Breast epithelium (tissue), 4 donors: ENCODE results near the gene LIMS1. TPM values are rescaled to one million over a fixed set of nuclear protein-coding genes. Genes with fewer than 3 reads are reported as not detected.
A peak's percentile ranks its signal among the peaks of the same experiment; 100 is the strongest.
"Not testable (repeated sequence)": the region's sequence is repeated elsewhere in the genome, so short reads cannot be mapped to it uniquely, and the experiment has no call there.

Source experiments
- DNase-seq, 2 donors: peaks; one replicate each; pipeline ENCODE4 v3.0.0-alpha.2; 2019; ENCODE audit warnings: low spot score in 2 of 2
- H3K27ac ChIP-seq, 2 donors: fragments of 200-600 bp; sonication (generic) in 1 of 2; one replicate each; pipeline ENCODE4 v1.5.1; 2016 to 2019; ENCODE audit warnings: mild to moderate bottlenecking in 1 of 2
- H3K27me3 ChIP-seq, 2 donors: fragments of 200-600 bp; sonication (generic) in 1 of 2; one replicate each; pipeline versions ENCODE4 v1.5.1 to v1.6.0; 2017 to 2019; ENCODE audit warnings: control low read depth in 1 of 2, mild to moderate bottlenecking in 1 of 2
- H3K36me3 ChIP-seq: fragments of 200-600 bp; one replicate; pipeline ENCODE4 v1.5.1; 2019
- H3K4me1 ChIP-seq, 2 donors: fragments of 200-600 bp; sonication (generic); one replicate each; pipeline ENCODE4 v1.5.1; 2016 to 2019; ENCODE audit warnings: control low read depth in 1 of 2
- H3K4me3 ChIP-seq, 3 donors: fragments of 200-600 bp; sonication (generic); 1 replicate in 2 of 3; 2 replicates in 1 of 3; pipeline ENCODE4 v1.5.1; 2016 to 2019; ENCODE audit warnings: mild to moderate bottlenecking in 3 of 3, moderate library complexity in 2 of 3
- H3K9me3 ChIP-seq, 2 donors: fragments of 200-600 bp; sonication (generic) in 1 of 2; one replicate each; pipeline ENCODE4 v1.5.1; 2016 to 2019; ENCODE audit warnings: control low read depth in 1 of 2
- POLR2A ChIP-seq: fragments of 450-650 bp; IDR thresholded peaks from one replicate; pipeline ENCODE4 v1.6.1; 2016; ENCODE audit warnings: antibody characterized with exemption, mild to moderate bottlenecking, moderate library complexity
- POLR2AphosphoS5 ChIP-seq, 3 donors: sonication (generic); formaldehyde crosslinking; IDR thresholded peaks; one replicate each; pipeline ENCODE4 v1.6.1; 2017; ENCODE audit warnings: antibody characterized with exemption in 3 of 3
- intact Hi-C: fragments of 100-400 bp; cut with DNase I; formaldehyde crosslinking; loops from one replicate; pipeline ENCODE4 v1.15.1; 2023; ENCODE audit warnings: low total_unique reads
- total RNA-seq, 3 donors: library from RNA; depleted of rRNA; stranded (reverse); fragments of >200 nt; gene quantifications; one replicate each; pipeline ENCODE4 v1.1.0, GENCODE V29; 2016
- TF ChIP-seq, protein P1 (sequence below), 3 donors: fragments of 450-650 bp; IDR thresholded peaks; one replicate each; pipeline ENCODE4 v1.5.1; 2016 to 2017; ENCODE audit warnings: antibody characterized with exemption in 3 of 3, mild to moderate bottlenecking in 3 of 3, moderate library complexity in 3 of 3

The LIMS1 gene
- total RNA-seq, 3 donors from 2014 or later: 66.5 to 123 (median 93.1) TPM

DNA sequence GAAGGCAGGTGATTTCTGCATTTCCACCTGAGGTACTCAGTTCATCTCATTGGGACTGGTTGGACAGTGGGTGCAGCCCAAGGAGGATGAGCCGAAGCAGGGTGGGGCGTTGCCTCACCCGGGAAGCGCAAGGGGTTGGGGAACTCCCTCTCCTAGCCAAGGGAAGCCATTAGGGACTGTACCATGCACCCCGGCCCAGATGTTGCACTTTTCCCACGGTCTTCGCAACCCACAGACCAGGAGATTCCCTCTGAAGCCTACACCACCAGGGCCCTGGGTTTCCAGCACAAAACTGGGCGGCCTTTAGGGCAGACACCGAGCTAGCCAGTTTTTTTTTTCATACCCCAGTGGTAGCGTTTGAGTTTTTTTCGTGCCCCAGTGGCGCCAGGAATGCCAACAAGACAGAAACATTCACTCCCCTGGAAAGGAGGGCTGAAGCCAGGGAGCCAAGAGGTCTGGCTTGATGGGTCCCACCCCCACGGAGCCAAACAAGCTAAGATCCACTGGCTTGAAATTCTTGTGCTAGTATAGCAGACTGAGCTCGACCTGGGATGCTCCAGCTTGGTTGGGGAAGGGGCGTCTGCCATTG is 109.1 kb downstream of the LIMS1 start:
- TF ChIP-seq POLR2AphosphoS5 (IDR thresholded peaks at IDR 0.05): no peak
- TF ChIP-seq, protein P1, sequence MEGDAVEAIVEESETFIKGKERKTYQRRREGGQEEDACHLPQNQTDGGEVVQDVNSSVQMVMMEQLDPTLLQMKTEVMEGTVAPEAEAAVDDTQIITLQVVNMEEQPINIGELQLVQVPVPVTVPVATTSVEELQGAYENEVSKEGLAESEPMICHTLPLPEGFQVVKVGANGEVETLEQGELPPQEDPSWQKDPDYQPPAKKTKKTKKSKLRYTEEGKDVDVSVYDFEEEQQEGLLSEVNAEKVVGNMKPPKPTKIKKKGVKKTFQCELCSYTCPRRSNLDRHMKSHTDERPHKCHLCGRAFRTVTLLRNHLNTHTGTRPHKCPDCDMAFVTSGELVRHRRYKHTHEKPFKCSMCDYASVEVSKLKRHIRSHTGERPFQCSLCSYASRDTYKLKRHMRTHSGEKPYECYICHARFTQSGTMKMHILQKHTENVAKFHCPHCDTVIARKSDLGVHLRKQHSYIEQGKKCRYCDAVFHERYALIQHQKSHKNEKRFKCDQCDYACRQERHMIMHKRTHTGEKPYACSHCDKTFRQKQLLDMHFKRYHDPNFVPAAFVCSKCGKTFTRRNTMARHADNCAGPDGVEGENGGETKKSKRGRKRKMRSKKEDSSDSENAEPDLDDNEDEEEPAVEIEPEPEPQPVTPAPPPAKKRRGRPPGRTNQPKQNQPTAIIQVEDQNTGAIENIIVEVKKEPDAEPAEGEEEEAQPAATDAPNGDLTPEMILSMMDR (IDR thresholded peaks at IDR 0.05): no peak
- TF ChIP-seq POLR2A: no peak
- H3K36me3 ChIP-seq: no peaks in the 10 kb centered on the region
- no peak for DNase-seq
- intact Hi-C loops: no loop called here
- no peak overlapping the region for H3K27ac ChIP-seq
- H3K4me1 ChIP-seq: no peaks in the 10 kb centered on the region
- H3K4me3 ChIP-seq: no peak overlapping the region
- no peaks in the 10 kb centered on the region for H3K9me3 ChIP-seq
- no peaks in the 10 kb centered on the region for H3K27me3 ChIP-seq

DNA sequence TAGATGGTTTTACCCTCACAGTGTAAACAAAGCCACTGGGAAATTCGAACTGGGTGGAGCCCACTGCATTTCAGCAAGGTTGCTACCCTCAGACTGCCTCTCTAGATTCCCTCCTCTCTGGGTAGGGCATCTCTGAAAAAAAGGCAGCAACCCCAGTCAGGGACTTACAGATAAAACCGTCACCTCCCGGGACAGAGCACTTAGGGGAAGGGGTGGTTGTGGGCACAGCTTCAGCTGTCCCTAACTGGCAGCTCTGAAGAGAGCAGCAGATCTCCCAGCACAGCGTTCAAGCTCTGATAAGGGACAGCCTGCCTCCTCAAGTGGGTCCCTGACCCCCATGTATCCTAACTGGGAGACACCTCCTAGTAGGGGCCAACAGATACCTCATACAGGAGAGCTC is 109.6 kb downstream of the LIMS1 start:
- H3K4me1 ChIP-seq, H3K4me3 ChIP-seq, intact Hi-C loops, H3K9me3 ChIP-seq, H3K36me3 ChIP-seq, H3K27me3 ChIP-seq, H3K27ac ChIP-seq, DNase-seq: not testable (repeated sequence)

DNA sequence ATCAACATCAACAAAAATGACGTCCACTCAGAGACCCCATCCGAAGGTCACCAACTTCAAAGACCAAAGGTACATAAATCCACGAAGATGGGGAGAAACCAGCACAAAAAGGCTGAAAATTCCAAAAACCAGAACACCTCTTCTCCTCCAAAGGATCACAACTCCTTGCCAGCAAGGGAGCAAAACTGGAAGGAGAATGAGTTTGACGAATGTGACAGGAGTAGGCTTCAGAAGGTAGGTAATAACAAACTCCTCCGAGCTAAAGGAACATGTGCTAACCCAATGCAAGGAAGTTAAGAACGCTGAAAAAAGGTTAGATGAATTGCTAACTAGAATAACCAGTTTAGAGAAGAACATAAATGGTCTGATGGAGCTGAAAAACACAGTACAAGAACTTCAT is 110.2 kb downstream of the LIMS1 start:
- H3K4me1 ChIP-seq, DNase-seq, H3K36me3 ChIP-seq, H3K9me3 ChIP-seq, intact Hi-C loops, H3K27ac ChIP-seq, H3K27me3 ChIP-seq, H3K4me3 ChIP-seq: not testable (repeated sequence)

DNA sequence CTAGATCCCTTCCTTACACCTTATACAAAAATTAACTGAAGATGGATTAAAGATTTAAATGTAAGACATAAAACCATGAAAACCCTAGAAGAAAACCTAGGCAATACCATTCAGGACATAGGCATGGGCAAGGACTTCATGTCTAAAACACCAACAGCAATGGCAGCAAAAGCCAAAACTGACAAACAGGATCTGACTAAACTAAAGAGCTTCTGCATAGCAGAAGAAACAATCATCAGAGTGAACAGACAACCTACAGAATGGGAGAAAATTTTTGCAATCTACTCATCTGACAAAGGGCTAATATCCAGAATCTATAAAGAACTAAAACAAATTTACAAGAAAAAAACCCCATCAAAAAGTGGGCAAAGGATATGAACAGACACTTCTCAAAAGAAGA is 114.5 kb downstream of the LIMS1 start:
- H3K27me3 ChIP-seq, H3K27ac ChIP-seq, H3K36me3 ChIP-seq, H3K9me3 ChIP-seq, H3K4me3 ChIP-seq, DNase-seq, intact Hi-C loops, H3K4me1 ChIP-seq: not testable (repeated sequence)

DNA sequence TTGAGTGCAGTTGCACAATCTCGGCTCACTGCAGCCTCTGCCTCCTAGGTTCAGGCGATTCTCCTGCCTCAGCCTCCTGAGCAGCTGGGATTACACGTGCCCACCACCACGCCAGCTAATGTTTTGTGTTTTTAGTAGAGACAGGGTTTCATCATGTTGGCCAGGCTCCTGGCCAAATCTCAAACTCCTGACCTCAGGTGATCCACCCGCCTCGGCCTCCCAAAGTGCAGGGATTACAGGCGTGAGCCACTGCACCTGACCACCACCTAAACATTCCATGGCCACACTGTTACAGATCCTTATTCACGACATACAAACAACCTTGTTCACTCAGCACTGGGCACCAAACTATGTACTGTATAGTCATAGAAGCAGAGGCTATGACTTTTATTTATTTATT is 116.2 kb downstream of the LIMS1 start:
- H3K36me3 ChIP-seq, intact Hi-C loops, H3K4me1 ChIP-seq, DNase-seq, H3K9me3 ChIP-seq, H3K27ac ChIP-seq, H3K4me3 ChIP-seq, H3K27me3 ChIP-seq: not testable (repeated sequence)

DNA sequence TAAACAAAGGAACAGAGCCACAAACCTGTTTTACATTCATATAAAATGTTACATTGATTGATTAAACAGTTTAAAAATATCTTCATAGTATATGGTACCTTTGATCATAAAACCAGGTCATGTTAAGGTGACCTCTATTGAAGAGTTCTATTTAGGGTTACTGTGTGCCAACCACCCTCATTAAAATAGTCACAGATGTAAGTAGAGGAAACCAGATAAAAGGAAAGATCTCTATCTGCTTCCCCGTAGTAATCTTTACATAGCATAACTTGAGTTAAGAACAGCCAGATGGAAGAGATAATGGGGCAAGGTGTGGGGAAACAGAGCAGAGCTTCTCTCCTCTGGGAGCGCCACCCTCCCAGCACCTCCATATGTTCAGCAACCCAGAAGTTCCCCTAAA is 117.2 kb downstream of the LIMS1 start:
- H3K4me1 ChIP-seq, H3K9me3 ChIP-seq, DNase-seq, H3K27me3 ChIP-seq, H3K4me3 ChIP-seq, intact Hi-C loops, H3K36me3 ChIP-seq, H3K27ac ChIP-seq: not testable (repeated sequence)

DNA sequence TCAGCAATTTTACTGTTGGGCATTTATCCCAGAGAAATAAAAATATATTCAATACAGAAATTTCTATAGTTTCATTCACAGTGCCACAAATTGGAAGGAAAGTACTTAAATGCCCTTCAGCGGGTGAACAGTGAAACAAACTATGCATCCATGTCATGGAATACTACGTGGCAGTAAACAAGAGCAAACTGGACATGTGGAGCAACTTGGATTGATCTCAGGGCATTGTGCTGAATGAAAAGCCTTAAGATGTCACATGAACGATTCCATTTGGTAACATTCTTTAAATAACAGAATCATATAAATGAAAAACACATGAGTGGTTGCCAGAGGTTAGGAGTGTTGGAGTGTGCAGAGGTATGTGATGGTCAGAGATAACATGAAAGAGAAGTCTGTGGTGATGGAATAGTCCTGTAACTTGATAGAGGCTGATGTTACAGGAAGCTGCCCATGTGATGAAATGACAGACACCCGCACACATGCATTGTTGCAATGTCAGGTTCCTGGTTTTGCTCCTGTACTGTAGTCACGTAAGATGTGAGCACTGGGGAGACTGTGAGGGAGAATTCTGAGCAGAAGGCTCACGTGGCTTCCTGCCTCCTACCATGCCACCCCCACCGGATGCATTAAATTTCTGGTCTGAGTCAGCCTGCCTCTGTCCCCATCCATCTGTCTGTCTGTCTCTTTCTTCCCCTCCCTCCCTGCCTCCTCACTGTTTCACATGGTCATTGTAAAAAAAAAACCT is 118.1 kb downstream of the LIMS1 start:
- H3K9me3 ChIP-seq, intact Hi-C loops, H3K4me1 ChIP-seq, DNase-seq, H3K27ac ChIP-seq, H3K36me3 ChIP-seq, H3K4me3 ChIP-seq, H3K27me3 ChIP-seq: not testable (repeated sequence)

DNA sequence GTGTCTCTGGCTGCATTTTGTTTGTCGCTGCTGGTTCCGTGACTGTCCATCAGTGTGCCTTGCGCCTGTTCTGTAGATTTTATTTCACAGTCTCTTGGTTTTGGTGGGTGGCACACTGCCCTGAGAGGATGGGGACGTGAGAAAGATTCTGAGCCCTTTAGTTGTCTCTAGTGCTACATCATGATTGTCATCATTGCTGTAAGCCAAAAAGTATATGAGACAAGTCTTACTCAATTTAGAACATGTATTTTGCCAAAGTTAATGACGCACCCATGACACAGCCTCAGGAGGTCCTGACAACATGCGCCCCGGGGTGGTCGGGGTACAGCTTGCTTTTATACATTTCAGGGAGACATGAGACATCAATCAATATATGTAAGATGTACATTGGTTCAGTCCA is 119.2 kb downstream of the LIMS1 start:
- H3K4me1 ChIP-seq, H3K27me3 ChIP-seq, H3K36me3 ChIP-seq, H3K9me3 ChIP-seq, intact Hi-C loops, DNase-seq, H3K27ac ChIP-seq, H3K4me3 ChIP-seq: not testable (repeated sequence)

DNA sequence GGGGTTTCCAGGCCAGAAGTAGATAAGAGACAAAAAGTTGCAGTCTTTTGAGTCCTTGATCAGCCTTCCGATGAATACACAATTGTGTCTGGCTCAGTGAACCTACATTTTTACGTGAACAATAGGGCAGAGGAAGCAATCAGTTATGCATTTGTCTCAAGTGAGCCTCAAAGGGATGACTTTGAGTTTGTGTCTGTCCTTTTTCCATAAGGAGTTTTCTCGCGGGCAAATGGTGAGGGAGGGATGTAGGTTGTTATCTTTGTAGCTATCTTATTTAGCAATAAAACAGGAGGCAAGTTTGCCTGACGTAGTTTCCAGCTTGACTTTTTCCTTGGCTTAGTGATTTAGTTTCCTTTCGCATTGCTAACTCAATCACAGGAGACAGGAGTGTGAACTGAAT is 119.6 kb downstream of the LIMS1 start:
- intact Hi-C loops, H3K9me3 ChIP-seq, H3K4me3 ChIP-seq, H3K4me1 ChIP-seq, H3K27me3 ChIP-seq, H3K36me3 ChIP-seq, DNase-seq: not testable (repeated sequence)
- peak overlapping the region in 1 of 2 donors; percentile 78 for H3K27ac ChIP-seq

DNA sequence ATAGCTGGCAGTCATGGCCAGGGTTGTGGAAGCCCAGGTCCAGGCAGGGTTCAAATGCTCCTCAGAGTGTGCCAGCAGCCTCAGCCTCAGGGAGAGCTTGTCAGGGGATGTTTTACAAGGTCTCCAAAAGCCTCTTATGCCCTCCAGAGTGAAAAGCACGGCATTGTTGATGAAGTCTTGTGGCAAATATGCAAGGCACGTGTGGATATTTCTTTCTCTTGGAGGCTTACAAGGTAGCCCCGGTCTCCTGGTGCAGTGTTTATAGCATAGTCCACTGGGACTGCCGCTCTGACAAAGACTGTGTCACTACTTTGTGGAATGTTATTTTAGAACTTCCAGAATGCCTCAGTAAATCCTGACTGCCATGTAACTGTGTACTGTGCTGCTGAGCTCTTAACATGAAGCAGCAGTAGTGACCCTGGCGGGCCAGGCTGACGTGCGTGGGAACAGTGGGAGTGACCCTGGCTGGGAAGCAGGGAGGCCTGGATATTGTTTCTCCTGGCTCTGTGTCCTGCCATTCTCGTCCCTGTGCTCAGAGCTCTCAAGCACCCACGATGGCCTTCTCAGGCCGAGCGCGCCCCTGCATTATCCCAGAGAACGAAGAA is 120.4 kb downstream of the LIMS1 start:
- H3K4me1 ChIP-seq, H3K27me3 ChIP-seq, H3K36me3 ChIP-seq, intact Hi-C loops, H3K9me3 ChIP-seq: not testable (repeated sequence)
- DNase-seq: peak in 1 of 2 donors; percentile 55
- Histone ChIP-seq H3K27ac (peak overlapping the region; percentile 36 to 78), H3K4me3 (peak overlapping the region in 2 of 3 donors; percentile 33 to 53)

DNA sequence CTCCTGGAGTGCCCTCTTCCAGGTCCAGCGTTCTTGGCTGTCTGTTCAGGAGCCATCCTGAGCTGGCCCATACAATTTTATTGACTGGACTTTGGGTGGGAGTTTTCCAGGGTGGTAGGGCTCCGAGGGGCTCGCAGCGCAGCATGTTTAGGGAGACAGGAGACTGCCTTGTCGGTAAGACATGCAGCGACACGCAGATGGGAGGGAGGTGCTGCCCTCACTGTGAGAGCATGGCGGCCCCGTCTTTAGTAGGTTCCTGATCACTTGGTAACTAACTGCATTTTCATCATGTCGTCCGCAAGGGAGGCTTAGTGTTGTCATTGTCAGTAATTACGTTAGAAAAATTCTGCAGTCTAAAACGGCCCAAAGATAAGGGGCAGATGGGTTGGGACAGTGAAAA is 121.0 kb downstream of the LIMS1 start:
- H3K27ac ChIP-seq: not testable (repeated sequence)

DNA sequence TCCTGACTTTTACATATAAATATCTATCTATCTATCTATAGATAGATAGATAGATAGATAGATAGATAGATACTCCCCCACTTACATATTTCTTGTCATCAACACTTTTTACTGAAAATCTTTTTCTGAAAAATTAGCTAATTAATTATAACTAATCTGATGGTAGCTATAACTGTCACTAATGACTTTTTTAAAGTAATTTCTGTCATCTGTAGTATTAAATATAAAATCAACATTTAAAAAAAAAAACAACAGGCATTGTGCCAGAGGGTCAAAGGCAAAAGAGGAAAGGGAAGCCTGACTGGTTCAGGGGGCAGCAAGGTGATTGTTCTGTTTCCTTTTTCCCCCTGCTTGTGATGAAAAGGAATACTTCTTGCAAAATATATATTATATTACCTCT is 122.0 kb downstream of the LIMS1 start:
- DNase-seq, H3K4me3 ChIP-seq, H3K36me3 ChIP-seq, H3K4me1 ChIP-seq, H3K27ac ChIP-seq, H3K9me3 ChIP-seq, H3K27me3 ChIP-seq, intact Hi-C loops: not testable (repeated sequence)

More for the DNA sequence above, 121.0 kb downstream of the LIMS1 start:
- DNase-seq, intact Hi-C loops, H3K36me3 ChIP-seq, H3K4me3 ChIP-seq, H3K4me1 ChIP-seq, H3K27me3 ChIP-seq, H3K9me3 ChIP-seq: not testable (repeated sequence)
